GM12874 (cell line): ENCODE measurements around the gene FAAP100.

Experiments
- TF ChIP-seq, protein P1 (sequence below): IDR thresholded peaks from 2 replicates; pipeline ENCODE4 v1.5.1; 2011; ENCODE audit warnings: low read depth, mild to moderate bottlenecking, control low read depth, low read length, moderate library complexity; ENCODE audit not compliant: insufficient read depth

The FAAP100 gene

DNA sequence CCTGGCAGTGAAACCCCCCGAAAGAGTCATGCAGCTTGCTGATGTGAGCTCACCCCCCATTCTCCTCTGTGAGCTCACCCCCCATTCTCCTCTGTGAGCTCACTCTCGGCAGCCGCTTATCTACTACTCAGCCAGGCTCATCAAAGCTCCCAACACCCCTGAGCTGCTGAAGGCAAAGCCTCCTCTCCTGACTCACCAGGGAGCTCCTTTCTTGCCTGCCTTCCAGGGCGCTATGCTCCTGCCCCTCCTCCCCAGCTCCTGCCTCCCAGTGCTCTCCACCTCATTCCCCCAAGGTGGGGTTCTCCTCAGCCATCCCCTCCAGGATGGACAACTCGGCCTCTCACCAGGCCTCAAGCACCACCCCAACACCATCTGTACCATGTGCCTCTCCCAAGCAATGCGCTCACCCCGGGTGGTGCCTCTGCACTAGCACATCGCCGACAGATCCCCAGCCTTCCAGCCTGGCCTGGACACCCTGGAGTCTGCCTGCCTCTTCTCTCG, 27.7 kb upstream of the FAAP100 start:
- TF ChIP-seq, protein P1, sequence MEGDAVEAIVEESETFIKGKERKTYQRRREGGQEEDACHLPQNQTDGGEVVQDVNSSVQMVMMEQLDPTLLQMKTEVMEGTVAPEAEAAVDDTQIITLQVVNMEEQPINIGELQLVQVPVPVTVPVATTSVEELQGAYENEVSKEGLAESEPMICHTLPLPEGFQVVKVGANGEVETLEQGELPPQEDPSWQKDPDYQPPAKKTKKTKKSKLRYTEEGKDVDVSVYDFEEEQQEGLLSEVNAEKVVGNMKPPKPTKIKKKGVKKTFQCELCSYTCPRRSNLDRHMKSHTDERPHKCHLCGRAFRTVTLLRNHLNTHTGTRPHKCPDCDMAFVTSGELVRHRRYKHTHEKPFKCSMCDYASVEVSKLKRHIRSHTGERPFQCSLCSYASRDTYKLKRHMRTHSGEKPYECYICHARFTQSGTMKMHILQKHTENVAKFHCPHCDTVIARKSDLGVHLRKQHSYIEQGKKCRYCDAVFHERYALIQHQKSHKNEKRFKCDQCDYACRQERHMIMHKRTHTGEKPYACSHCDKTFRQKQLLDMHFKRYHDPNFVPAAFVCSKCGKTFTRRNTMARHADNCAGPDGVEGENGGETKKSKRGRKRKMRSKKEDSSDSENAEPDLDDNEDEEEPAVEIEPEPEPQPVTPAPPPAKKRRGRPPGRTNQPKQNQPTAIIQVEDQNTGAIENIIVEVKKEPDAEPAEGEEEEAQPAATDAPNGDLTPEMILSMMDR: no peak

DNA sequence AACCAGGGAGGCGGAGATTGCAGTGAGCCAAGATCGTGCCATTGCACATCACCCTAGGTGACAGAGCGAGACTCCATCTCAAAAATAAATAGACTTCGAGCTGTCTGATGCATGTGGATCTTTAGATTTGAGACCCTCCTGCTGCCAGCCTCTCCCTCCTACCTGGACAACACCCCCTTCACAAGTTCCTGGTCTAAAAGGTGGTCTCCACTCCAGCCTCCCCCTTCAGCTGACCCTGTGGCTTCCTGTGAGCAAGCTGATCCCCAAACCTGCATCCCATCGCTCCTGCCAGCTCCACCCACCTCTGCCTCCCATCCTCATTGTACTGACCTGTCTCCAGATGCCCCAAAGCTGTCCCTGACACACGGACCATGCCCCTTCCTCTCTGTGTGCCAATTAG, 27.1 kb upstream of the FAAP100 start:
- TF ChIP-seq, protein P1: no peak

DNA sequence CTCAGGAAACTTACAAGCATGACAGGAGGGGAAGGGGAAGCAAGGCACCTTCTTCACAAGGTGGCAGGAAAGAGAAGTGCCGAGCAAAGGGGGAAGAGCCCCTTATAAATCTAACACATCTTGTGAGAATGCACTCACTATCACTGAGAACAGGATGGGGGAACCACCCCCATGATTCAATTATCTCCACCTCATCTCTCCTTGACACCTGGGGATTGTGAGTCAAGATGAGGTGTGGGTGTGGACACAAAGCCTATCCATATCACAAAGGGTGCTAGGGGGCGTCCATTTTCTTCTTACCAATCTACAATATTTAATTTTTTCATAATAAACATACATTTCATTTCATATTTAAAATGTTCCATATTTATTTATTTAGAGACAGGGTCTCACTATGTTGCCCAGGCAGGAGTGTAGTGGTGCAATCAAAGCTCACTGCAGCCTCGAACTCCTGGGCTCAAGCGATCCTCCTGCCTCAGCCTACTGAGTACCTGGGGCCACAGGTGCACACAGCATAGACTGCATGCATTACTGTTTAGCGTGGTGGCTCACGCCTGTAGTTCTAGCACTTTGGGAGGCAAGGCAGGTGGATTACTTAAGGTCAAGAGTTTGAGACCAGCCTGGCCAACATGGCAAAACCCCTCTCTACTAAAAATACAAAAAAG, 26.5 kb upstream of the FAAP100 start:
- TF ChIP-seq, protein P1: no peak

DNA sequence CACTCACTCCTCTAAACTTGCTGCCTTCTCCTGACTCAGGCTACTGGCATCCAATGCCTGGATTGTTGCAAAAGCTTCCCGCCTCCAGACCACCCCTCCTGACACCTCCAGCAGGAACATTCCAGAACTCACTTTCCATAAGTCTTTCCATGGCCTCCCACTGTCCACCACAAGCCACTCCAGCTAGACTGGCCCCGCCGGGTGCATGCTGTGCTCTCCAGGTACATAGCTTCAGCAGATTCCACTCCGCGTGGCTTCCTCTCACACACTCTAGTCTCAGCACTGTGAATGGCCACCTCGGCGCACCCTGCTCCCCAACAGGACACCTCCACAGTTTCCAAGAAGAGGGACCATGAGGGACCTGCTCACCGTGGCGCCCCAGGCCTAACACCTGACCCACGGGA, 25.9 kb upstream of the FAAP100 start:
- TF ChIP-seq, protein P1: no peak

DNA sequence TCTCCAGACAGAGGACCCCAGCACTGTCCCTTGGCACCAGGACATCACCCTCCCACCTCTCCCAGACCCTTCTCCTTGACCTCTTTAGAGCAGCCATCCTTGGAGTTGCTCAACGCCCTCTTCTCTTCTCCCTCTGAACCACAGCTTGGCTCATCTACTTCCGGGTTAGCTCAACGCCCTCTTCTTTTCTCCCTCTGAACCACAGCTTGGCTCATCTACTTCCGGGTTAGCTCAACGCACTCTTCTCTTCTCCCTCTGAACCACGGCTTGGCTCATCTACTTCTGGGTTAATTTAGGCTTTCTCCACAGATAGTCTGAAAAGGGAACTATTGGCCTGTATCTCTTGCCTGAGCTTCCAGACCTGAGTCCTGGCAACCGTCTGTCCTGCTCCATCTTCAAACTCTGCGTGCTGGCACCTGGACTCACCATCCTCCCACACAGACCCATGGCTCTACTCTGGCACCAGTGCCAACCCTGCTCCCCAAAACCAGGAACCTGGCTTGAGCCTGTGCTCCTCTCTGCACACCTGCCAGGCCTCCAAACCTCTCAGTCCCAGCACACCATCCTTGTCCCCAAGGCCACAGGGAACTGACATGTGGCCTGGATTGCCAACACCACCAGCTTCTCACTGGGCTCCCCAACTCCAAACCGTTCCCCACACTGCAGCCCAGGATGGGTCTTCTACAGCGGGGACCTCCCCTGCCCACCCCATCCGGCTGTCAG, 25.3 kb upstream of the FAAP100 start:
- TF ChIP-seq, protein P1: no peak

DNA sequence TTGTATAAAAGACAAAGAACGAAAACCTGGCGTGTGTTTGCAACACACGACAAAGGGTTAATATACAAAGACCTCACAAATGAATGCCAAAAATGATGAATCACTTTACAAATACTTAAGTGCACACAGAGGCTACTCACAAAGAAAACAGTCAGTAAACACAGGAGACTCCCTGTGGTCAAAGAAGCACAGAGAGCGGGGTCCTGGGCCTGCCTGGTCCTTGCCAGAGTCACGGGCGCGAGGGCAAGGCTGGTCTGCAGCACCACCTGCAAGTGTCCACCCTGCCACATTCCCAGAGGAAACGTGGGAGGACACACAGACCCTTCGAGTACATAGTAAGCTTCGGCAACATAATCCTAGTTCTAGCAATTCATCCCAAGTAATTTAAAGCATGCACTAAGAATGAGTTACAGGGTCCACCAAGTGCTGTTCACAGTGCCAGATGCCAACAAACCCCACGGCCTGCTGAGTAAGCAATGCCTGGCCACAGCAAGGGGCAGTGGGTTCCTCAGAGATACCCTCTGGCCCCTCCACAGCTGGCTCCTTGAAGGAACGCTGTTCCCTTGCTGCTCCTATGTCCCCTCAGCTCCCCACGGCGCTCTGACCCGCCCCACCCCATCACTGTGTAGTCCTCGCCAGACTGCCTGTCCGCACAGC, 24.6 kb upstream of the FAAP100 start:
- TF ChIP-seq, protein P1: no peak

DNA sequence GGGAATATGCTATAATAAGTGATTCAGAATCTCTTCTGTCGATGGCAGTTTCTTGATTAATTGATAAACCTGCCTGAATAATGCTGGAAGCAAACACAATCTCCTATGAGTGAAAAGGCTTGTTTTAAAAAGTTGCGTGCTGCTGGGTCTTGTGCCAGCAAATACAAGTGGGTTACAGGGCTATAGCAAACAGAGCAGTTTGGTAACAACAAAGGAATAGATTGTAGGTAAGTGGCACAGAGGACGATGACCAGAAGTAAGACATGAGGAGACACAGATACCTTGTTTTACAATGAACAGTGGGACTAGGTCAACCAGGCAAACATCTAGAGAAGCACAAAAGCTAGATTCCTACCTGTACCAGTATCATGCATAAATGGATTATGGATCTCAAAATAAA, 23.7 kb upstream of the FAAP100 start:
- TF ChIP-seq, protein P1: no peak
